BJ (cell line): ENCODE results near the gene AURKAIP1. TPM values are rescaled to one million over a fixed set of nuclear protein-coding genes. Genes with fewer than 3 reads are reported as not detected.
A peak's percentile ranks its signal among the peaks of the same experiment; 100 is the strongest.

Experiments
- CTCF ChIA-PET: fragments of 350-600 bp; formaldehyde crosslinking; extraction: SDS; loops from one replicate; lab custom pipeline; 2021; ENCODE audit warnings: antibody characterized with exemption, inconsistent platforms; lab: Yijun Ruan, JAX
- POLR2A ChIA-PET: fragments of 300-600 bp; sonication (Branson Sonifier 250); formaldehyde crosslinking; extraction: SDS; loops from one replicate; lab custom pipeline; 2021; ENCODE audit warnings: antibody characterized with exemption; lab: Charles Lee
- DNase-seq: peaks from one replicate; pipeline ENCODE4 v3.0.0-alpha.2; 2011; ENCODE audit warnings: low read depth
- H3K27me3 ChIP-seq: 2 replicates; pipeline ENCODE4 v1.6.0; 2011; ENCODE audit warnings: low read length; ENCODE audit not compliant: control insufficient read depth, insufficient read depth
- H3K36me3 ChIP-seq: 2 replicates; pipeline ENCODE4 v1.5.1; 2011; ENCODE audit warnings: low read length; ENCODE audit not compliant: control insufficient read depth, insufficient read depth
- H3K4me3 ChIP-seq: 2 replicates; pipeline ENCODE4 v1.5.1; 2011; ENCODE audit warnings: low read depth, mild to moderate bottlenecking, control low read depth, low read length
- CTCF ChIP-seq: IDR thresholded peaks from 2 replicates; pipeline ENCODE4 v1.5.1; 2011; ENCODE audit warnings: low read depth, mild to moderate bottlenecking, control low read depth, inconsistent platforms, low read length, moderate library complexity; ENCODE audit not compliant: insufficient read depth
- polyA plus RNA-seq: library from polyadenylated mRNA; depleted of rRNA; stranded (reverse); fragments of >200 nt; gene quantifications from 2 replicates; pipeline ENCODE4 v1.2.3, GENCODE V29; 2011

AURKAIP1 gene
- polyA plus RNA-seq, 1 experiment, result 97.8 TPM

- Histone ChIP-seq H3K27me3 (no peaks in the 10 kb centered on the region), H3K36me3 (no peaks in the 10 kb centered on the region), H3K4me3 (no peak overlapping the region)
- ChIA-PET POLR2A (no interaction called here), CTCF (interaction anchor here (2.8 kb wide), 1 partner anchor 8 kb away, joined by 27 read pairs; no protein-coding TSS in a partner anchor)
- no peak for TF ChIP-seq CTCF
- no peak for DNase-seq
Observed at GRCh38 chr1:1364266-1364665, 10.7 kb downstream of the AURKAIP1 start.

GRCh38 chr1:1361982-1362423 lies 13.0 kb downstream of the AURKAIP1 start:
- peak; percentile 53 for DNase-seq
- H3K4me3 ChIP-seq, result no peak overlapping the region
- no peaks in the 10 kb centered on the region for H3K27me3 ChIP-seq
- TF ChIP-seq CTCF, result peak; percentile 55
- no peaks in the 10 kb centered on the region for H3K36me3 ChIP-seq
- CTCF ChIA-PET, result interaction anchor here (0.7 to 2.8 kb wide), 2 partner anchors 10 to 14 kb away, joined by 3 to 27 read pairs; no protein-coding TSS in a partner anchor
- POLR2A ChIA-PET, result interaction anchor here (0.7 to 1.0 kb wide), 2 partner anchors 9 to 53 kb away, joined by 3 to 4 read pairs; no protein-coding TSS in a partner anchor

- POLR2A ChIA-PET, result interaction anchor here (1.0 kb wide), 1 partner anchor 10 kb away, joined by 4 read pairs; no protein-coding TSS in a partner anchor
- Histone ChIP-seq H3K4me3 (no peak overlapping the region), H3K36me3 (0 out of 2 replicates have a peak, but pooled peaks cover 1% of the 10 kb centered on the region), H3K27me3 (no peaks in the 10 kb centered on the region)
- CTCF ChIA-PET, result interaction anchor here (0.7 to 2.8 kb wide), 2 partner anchors 10 to 13 kb away, joined by 3 to 27 read pairs; no protein-coding TSS in a partner anchor
- TF ChIP-seq CTCF, result no peak
- DNase-seq, result no peak
Observed at GRCh38 chr1:1361233-1361981, 13.6 kb downstream of the AURKAIP1 start.

GRCh38 chr1:1360506-1361169 lies 14.4 kb downstream of the AURKAIP1 start:
- H3K36me3 ChIP-seq, result 0 out of 2 replicates have a peak, but pooled peaks cover 1% of the 10 kb centered on the region
- ChIA-PET POLR2A (no interaction called here), CTCF (interaction anchor here (1.0 to 1.4 kb wide), 5 partner anchors 11 to 15 kb away, joined by 3 to 9 read pairs (median 4); no protein-coding TSS in a partner anchor)
- H3K4me3 ChIP-seq, result no peak overlapping the region
- no peak for TF ChIP-seq CTCF
- peak; percentile 87 for DNase-seq
- H3K27me3 ChIP-seq, result no peaks in the 10 kb centered on the region
